ENCODE data around the gene NMT2.

The NMT2 gene

DNA sequence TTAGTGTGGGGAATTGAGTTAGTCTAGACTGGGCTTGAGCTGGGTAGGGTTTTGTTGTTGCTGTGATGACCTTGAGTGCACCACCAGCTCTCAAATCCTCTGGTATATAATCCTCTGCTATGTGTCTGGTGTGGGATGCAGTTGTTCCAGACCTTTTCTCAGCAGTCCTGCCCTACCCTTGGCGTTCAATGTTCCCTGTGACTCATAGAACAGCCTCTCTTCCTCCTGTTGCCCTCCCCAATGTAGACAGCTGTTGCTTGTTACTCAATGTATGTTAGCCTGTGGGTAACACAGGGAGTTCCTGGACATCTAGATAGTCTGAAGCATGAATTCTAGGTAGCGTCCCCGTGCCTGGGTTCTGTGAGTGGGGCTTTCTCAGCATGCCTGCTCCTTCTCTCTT is 99.7 kb downstream of the NMT2 start:
- no peak overlapping the region for H3K27ac ChIP-seq (ENCODE audit: low read depth, low read length)
- no CpG with 5 or more reads among the region's 3 CpGs for WGBS (ENCODE audit: extremely low coverage, insufficient coverage, insufficient read length)
- H2BK120ac ChIP-seq (ENCODE audit: insufficient read depth, low read length, poor library complexity) = no peak overlapping the region
- H3K4me1 ChIP-seq (ENCODE audit: control insufficient read depth in 1 of 2, insufficient read depth in 2 of 2, low read length in 2 of 2) = no peaks in the 10 kb centered on the region
- no peaks in the 10 kb centered on the region for H3K79me2 ChIP-seq (ENCODE audit: control insufficient read depth, insufficient read depth, low read length, poor library complexity)
- no peak overlapping the region for H3K4ac ChIP-seq (ENCODE audit: low read depth, low read length)
- no peak overlapping the region for H2BK12ac ChIP-seq (ENCODE audit: low read length)
- H3K18ac ChIP-seq (ENCODE audit: low read length) = no peak overlapping the region
- no peak overlapping the region for H4K91ac ChIP-seq (ENCODE audit: low read depth, low read length)
- no peaks in the 10 kb centered on the region for H3K79me1 ChIP-seq (ENCODE audit: low read length)
- H4K12ac ChIP-seq (ENCODE audit: low read depth, low read length) = no peak overlapping the region
- H3K9ac ChIP-seq (ENCODE audit: low read length) = no peak overlapping the region
- H4K8ac ChIP-seq (ENCODE audit: low read depth, low read length) = no peak overlapping the region
- no peak for DNase-seq
- H3K9me3 ChIP-seq (ENCODE audit: insufficient read depth, low read depth, low read length) = peaks cover 6% of the 10 kb centered on the region
- no peak overlapping the region for H2BK5ac ChIP-seq (ENCODE audit: low read depth, low read length, poor library complexity)
- H3K36me3 ChIP-seq (ENCODE audit: control insufficient read depth in 1 of 2, insufficient read depth in 2 of 2, low read length in 2 of 2) = no peaks in the 10 kb centered on the region
- no peak overlapping the region for H3K4me3 ChIP-seq (ENCODE audit: low read depth, low read length)
- H3K14ac ChIP-seq (ENCODE audit: low read length) = no peak overlapping the region
- no peaks in the 10 kb centered on the region for H3K27me3 ChIP-seq (ENCODE audit: insufficient read depth, low read length)
- no peak overlapping the region for H3K23ac ChIP-seq (ENCODE audit: low read length)
- no peak overlapping the region for H2AK5ac ChIP-seq (ENCODE audit: low read length)
- no peak overlapping the region for H2AFZ ChIP-seq (ENCODE audit: insufficient read depth, low read length, poor library complexity)
- no peak overlapping the region for H3K4me2 ChIP-seq (ENCODE audit: low read length)

DNA sequence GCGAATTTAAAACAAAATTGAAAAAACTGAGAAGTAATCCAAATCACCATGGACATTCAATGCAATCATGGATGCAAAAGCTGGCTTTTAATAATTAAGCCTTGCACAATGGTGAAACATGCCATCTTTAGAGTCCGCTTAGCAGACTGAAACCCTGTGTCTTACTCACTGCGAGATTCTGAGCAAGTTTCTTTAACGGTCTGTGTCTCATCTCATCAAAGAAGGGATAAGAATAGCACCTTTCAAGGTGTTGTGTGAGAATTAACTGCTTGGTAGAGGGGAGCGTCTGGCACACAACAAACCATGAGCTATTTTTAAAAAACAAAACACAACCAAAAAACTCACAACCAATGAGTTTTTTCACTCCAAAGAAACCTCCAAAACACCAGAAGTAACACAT is 101.3 kb downstream of the NMT2 start:
- Histone ChIP-seq H3K4me2 (ENCODE audit: low read length) (no peak overlapping the region), H4K8ac (ENCODE audit: low read depth, low read length) (no peak overlapping the region), H3K4me1 (ENCODE audit: control insufficient read depth in 1 of 2, insufficient read depth in 2 of 2, low read length in 2 of 2) (no peaks in the 10 kb centered on the region), H4K12ac (ENCODE audit: low read depth, low read length) (no peak overlapping the region), H4K91ac (ENCODE audit: low read depth, low read length) (no peak overlapping the region), H2BK120ac (ENCODE audit: insufficient read depth, low read length, poor library complexity) (no peak overlapping the region), H3K4me3 (ENCODE audit: low read depth, low read length) (no peak overlapping the region), H2BK5ac (ENCODE audit: low read depth, low read length, poor library complexity) (no peak overlapping the region), H3K79me2 (ENCODE audit: control insufficient read depth, insufficient read depth, low read length, poor library complexity) (no peaks in the 10 kb centered on the region), H3K23ac (ENCODE audit: low read length) (no peak overlapping the region), H3K27me3 (ENCODE audit: insufficient read depth, low read length) (no peaks in the 10 kb centered on the region), H3K9me3 (ENCODE audit: insufficient read depth, low read depth, low read length) (peaks cover 5% of the 10 kb centered on the region), H2BK12ac (ENCODE audit: low read length) (no peak overlapping the region), H2AK5ac (ENCODE audit: low read length) (no peak overlapping the region), H3K79me1 (ENCODE audit: low read length) (no peaks in the 10 kb centered on the region), H2AFZ (ENCODE audit: insufficient read depth, low read length, poor library complexity) (no peak overlapping the region), H3K36me3 (ENCODE audit: control insufficient read depth in 1 of 2, insufficient read depth in 2 of 2, low read length in 2 of 2) (no peaks in the 10 kb centered on the region), H3K14ac (ENCODE audit: low read length) (no peak overlapping the region), H3K9ac (ENCODE audit: low read length) (no peak overlapping the region), H3K18ac (ENCODE audit: low read length) (no peak overlapping the region), H3K27ac (ENCODE audit: low read depth, low read length) (no peak overlapping the region), H3K4ac (ENCODE audit: low read depth, low read length) (no peak overlapping the region)
- DNase-seq = no peak
- WGBS (ENCODE audit: extremely low coverage, insufficient coverage, insufficient read length) = no CpG with 5 or more reads among the region's 5 CpGs

DNA sequence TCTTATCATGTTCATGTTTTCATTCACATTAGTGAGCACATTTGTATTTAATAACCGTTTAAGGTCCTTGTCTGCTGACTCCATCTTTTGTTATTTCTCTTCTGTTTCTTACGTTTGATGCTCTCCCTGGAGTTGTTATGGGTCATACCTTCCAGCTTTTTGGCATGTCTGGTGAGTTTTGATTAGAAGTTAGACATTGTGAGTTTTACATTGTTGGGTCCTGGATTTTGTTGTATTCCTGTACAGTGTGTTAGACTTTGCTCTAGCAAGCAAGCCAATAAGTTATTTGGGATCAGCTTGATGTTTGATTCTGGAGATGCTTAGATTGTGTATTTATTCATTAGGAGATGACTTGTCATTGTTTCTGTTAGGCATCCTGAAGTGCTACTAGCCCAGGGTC is 107.9 kb downstream of the NMT2 start:
- Histone ChIP-seq H2BK12ac (ENCODE audit: low read length) (no peak overlapping the region), H2BK5ac (ENCODE audit: low read depth, low read length, poor library complexity) (no peak overlapping the region), H3K79me1 (ENCODE audit: low read length) (no peaks in the 10 kb centered on the region), H3K4me3 (ENCODE audit: low read depth, low read length) (no peak overlapping the region), H2BK120ac (ENCODE audit: insufficient read depth, low read length, poor library complexity) (no peak overlapping the region), H2AK5ac (ENCODE audit: low read length) (no peak overlapping the region), H3K4me1 (ENCODE audit: control insufficient read depth in 1 of 2, insufficient read depth in 2 of 2, low read length in 2 of 2) (no peaks in the 10 kb centered on the region), H4K8ac (ENCODE audit: low read depth, low read length) (no peak overlapping the region), H3K36me3 (ENCODE audit: control insufficient read depth in 1 of 2, insufficient read depth in 2 of 2, low read length in 2 of 2) (no peaks in the 10 kb centered on the region), H2AFZ (ENCODE audit: insufficient read depth, low read length, poor library complexity) (no peak overlapping the region), H3K79me2 (ENCODE audit: control insufficient read depth, insufficient read depth, low read length, poor library complexity) (no peaks in the 10 kb centered on the region), H3K23ac (ENCODE audit: low read length) (no peak overlapping the region), H3K9ac (ENCODE audit: low read length) (no peak overlapping the region), H3K9me3 (ENCODE audit: insufficient read depth, low read depth, low read length) (no peaks in the 10 kb centered on the region), H3K4me2 (ENCODE audit: low read length) (no peak overlapping the region), H4K91ac (ENCODE audit: low read depth, low read length) (no peak overlapping the region), H3K27me3 (ENCODE audit: insufficient read depth, low read length) (no peaks in the 10 kb centered on the region), H3K18ac (ENCODE audit: low read length) (no peak overlapping the region), H3K27ac (ENCODE audit: low read depth, low read length) (no peak overlapping the region), H3K4ac (ENCODE audit: low read depth, low read length) (no peak overlapping the region), H3K14ac (ENCODE audit: low read length) (no peak overlapping the region), H4K12ac (ENCODE audit: low read depth, low read length) (no peak overlapping the region)
- WGBS (ENCODE audit: extremely low coverage, insufficient coverage, insufficient read length) = no CpG with 5 or more reads among the region's 2 CpGs
- no peak for DNase-seq

DNA sequence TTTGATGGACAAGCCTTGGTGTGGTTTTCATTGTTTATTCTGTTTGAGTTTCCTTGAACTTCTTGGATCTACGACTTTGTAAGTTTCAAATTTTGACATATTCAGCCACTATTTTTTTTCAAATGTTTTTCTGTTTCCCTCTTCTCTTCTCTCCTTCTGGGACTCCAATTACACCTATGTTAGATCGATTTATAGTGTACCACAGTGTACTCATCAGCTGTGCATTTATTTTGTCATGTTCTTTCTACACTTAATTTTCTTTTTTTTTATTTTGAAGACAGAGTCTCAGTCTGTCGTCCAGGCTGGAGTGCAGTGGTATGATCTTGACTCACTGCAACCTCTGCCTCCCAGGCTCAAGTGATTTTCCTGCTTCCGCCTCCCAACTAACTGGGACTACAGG is 108.6 kb downstream of the NMT2 start:
- WGBS (ENCODE audit: extremely low coverage, insufficient coverage, insufficient read length) = no CpG with 5 or more reads among the region's 4 CpGs
- Histone ChIP-seq H2AFZ (ENCODE audit: insufficient read depth, low read length, poor library complexity) (no peak overlapping the region), H3K23ac (ENCODE audit: low read length) (no peak overlapping the region), H2BK5ac (ENCODE audit: low read depth, low read length, poor library complexity) (no peak overlapping the region), H3K9me3 (ENCODE audit: insufficient read depth, low read depth, low read length) (no peaks in the 10 kb centered on the region), H4K8ac (ENCODE audit: low read depth, low read length) (no peak overlapping the region), H3K4me1 (ENCODE audit: control insufficient read depth in 1 of 2, insufficient read depth in 2 of 2, low read length in 2 of 2) (no peaks in the 10 kb centered on the region), H4K91ac (ENCODE audit: low read depth, low read length) (no peak overlapping the region), H3K9ac (ENCODE audit: low read length) (no peak overlapping the region), H3K27ac (ENCODE audit: low read depth, low read length) (no peak overlapping the region), H2BK12ac (ENCODE audit: low read length) (no peak overlapping the region), H3K36me3 (ENCODE audit: control insufficient read depth in 1 of 2, insufficient read depth in 2 of 2, low read length in 2 of 2) (no peaks in the 10 kb centered on the region), H3K4me3 (ENCODE audit: low read depth, low read length) (no peak overlapping the region), H2BK120ac (ENCODE audit: insufficient read depth, low read length, poor library complexity) (no peak overlapping the region), H3K79me1 (ENCODE audit: low read length) (no peaks in the 10 kb centered on the region), H4K12ac (ENCODE audit: low read depth, low read length) (no peak overlapping the region), H3K79me2 (ENCODE audit: control insufficient read depth, insufficient read depth, low read length, poor library complexity) (no peaks in the 10 kb centered on the region), H3K4me2 (ENCODE audit: low read length) (no peak overlapping the region), H2AK5ac (ENCODE audit: low read length) (no peak overlapping the region), H3K27me3 (ENCODE audit: insufficient read depth, low read length) (no peaks in the 10 kb centered on the region), H3K18ac (ENCODE audit: low read length) (no peak overlapping the region), H3K4ac (ENCODE audit: low read depth, low read length) (no peak overlapping the region), H3K14ac (ENCODE audit: low read length) (no peak overlapping the region)
- no peak for DNase-seq

All from trophoblast cell (in vitro differentiated cells and primary cell).